NCI-H526 (cell line): ENCODE measurements around the gene POMT2.
"Not testable (repeated sequence)": the region's sequence is repeated elsewhere in the genome, so short reads cannot be mapped to it uniquely, and the experiment has no call there.

Experiments used
- DNase-seq, 2 experiments: peaks; one replicate each; lab custom pipeline; 2025; lab: John Stamatoyannopoulos, UW

Gene POMT2

DNA sequence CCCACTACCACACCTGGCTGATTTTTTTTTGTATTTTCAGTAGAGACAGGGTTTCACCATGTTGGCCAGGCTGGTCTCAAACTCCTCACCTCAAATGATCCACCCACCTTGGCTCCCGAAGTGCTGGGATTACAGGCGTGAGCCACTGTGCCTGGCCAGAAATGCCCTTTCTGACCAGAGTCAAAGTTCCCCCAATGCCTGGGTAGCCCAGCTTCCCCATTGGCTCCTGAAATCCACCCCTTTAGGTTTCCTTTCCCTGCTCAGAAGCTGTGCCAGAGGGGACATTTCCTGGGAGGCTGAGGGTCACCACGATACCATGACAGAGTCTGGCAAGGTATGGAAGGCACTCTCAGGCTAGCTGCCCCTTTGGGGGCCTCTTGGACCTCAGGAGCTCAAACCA lies 3.6 kb upstream of the POMT2 start:
- no peak for DNase-seq

DNA sequence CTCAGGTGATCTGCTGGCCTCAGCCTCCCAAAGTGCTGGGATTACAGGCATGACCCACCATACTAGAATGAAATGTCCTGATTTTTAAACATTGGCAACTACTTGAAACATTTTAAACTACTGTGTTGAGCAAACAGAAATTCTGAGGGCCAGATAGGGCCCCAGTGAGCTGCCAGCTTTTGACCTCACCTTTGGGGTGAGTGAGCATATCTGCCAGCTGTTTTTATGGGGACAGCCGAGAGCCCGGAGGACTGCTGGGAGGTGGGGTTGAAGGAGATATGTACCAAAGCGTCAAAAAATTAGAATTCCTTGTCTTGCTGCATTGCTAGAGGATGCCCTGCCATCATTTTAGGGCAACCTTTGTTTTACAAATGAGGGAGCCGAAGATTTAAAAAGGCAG lies 2.9 kb upstream of the POMT2 start:
- DNase-seq: no peak

DNA sequence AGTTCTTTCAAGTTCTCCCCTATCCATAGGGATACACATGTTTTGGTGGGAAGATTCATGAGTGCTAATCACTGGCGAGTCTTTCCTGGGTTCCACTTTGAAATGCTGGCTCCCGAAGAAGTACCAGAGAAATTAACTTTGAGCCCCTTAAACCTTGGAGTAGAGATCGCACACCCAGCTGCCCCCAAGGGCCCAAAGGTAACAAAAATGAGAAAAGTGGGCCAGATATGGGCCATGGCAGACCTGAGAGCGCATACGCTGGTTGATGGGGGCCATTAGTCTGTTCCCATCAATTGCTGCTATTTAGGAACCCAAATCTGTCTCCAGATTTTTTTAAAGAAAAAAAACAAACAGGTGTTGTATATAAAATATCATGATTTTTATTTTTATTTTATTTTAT lies 2.3 kb upstream of the POMT2 start:
- DNase-seq: no peak

DNA sequence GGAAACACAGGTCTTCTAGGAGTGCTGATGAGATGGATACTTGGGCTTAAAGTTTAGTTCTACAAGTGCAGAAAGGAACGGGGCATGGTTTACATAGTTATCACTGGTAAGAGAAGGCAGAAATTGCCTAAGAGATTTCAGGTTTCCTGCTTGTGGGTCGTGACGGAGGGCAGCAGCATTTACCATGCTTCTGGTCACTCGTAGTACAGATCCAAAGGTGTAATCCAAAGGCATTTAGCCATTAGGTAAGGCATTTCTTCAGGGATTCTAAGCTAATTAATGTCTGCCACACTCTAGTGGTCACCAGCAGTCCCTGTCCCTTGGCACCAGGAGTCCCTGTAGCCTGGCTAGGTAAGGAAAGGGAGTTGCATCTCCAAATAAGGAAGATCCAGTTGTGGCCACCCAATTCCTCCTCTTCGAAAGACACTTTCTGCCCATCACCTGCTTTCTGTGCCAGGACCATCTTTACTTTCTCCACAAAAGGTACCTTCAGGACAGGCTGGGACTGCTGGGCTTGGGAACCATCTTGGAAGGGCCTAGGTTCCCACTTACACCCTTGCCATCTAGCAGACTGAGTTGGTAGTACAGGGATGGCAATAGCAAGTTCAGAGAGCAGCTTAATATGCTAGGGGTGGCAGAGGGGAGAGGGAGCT lies 1.7 kb upstream of the POMT2 start:
- DNase-seq: no peak

DNA sequence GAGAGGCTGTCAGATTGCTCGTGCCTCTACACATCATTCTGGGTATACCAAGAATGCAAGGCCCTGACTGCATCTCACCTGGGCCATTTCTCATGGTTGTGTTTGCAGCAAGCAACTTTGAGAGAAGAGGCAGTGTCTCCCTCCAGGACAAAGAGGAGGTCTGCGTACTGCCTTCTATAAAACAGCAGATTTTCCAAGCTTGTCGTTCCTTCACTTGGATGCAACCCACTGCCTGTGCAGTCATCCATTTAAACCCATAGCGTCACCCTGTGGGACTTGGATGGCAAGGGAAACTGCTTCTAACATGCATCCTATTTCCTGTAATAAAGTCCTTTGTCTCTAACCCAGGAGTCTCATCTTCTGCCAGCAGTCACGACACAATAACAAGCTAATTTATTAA lies 1.3 kb downstream of the POMT2 start:
- peak in 1 of 2 experiments; percentile 21 for DNase-seq

DNA sequence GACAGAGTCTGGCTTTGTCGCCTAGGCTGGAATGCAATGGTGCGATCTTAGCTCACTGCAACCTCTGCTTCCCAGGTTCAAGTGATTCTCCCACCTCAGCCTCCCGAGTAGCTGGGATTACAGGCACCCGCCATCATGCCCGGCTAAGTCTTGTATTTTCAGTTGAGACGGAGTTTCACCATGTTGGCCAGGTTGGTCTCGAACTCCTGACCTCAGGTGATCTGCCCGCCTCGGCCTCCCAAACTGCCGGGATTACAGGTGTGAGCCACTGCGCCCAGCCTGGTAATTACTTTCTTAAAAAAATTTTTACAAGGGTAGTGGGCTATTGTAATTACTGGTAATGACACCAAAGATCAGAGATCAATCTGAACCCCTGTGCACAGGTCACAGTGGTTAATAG lies 1.9 kb downstream of the POMT2 start:
- DNase-seq: not testable (repeated sequence)

DNA sequence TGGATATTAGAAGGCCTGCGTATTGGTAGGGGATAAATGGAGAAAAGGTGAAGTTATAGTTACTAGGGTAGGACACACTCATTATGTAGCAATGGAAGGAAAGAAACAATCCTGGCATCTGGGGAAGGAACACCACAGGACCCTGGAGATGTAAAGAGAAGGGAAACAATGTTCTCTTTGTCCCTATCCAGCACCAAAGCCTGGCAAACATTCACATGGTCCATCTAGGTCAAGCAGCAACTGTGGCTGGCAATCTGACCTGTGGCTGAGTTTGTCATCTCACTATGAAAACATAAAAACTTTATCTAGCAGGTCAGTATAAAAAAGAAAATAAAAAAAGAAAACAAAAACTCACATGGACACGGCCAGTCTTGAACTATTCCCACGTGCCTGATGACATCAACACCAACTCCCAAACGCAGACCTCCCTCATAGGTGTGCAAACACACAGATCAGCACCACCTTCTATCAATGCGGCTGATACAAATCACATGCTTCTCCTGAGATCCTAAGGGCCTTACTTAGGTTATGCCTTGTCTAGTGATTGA lies 2.6 kb downstream of the POMT2 start:
- no peak for DNase-seq

DNA sequence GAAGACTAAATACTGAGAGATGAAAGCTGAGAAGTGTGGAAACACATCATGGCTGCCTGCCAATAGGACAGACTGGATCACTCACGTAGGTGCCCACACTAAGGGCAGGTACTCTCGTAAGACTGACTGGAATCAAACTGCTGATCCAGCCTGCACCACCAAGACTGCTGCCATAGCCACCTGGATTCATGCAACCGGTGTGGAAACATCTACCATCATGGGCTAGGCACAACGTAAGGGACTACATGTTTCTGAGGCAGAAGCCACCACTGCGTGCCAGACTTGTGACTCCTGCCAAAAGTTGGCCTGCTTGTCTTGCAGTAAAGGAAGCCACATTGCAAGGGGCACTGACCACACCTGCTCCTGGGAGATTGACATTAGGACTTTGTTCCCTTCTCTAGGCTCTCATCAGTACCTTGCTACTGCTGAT lies 3.8 kb downstream of the POMT2 start:
- DNase-seq: no peak

DNA sequence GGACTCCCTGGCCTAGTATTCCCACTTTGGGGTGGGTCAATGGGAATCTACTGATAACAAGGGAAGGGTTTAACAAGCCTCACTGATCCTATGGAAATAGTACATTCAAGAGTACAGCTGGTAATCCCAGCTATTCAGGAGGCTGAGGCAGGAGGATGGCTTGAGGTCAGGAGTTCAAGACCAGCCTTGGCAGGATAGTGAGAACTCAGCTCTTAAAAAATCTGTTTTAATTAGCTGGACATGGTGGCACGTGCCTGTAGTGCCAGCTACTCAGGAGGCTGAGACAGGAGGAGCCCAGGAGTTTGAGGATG lies 4.5 kb downstream of the POMT2 start:
- DNase-seq: no peak

DNA sequence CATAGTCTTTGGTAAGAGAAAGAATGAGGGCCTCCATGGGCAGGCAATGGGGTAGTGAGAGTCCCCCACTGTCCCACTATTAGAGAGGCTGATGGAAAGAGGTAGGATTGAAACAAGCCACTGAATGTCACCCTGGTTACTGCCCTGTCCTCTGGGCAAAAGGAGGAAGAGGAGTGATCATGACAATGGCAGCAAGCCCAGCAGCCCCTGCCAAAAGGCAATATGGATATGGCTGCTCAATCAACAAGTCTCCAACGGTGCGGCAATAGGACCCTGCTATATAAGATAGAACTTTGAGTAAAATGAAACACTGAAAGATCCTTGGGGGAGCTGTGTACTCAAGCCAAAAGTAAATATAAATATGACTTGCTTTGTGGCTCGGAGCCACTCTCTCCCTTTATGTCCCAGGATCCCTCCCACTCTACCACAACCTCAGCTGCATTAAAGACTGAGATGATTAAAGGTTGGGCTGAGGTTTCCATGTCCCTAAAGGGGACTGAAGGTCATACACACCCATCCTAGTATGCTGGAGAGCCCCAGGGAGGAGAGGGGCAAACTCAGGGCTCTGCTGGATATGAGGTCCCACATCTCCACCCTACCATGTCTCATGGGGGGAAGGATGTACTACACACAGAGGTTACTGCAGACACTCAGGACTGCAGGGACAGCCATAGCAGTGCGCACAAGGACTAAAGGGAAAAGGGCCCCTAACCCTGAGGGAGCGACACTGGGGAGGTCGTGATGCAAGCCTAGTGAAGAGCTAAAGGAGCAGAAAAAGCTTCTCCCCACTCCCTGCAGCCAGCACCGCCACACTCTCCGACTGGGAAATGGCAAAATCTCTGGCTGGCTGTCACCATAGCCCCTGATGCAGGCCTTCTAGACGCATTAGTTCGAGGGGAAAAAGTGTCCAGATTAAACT lies 5.9 kb downstream of the POMT2 start:
- no peak for DNase-seq

DNA sequence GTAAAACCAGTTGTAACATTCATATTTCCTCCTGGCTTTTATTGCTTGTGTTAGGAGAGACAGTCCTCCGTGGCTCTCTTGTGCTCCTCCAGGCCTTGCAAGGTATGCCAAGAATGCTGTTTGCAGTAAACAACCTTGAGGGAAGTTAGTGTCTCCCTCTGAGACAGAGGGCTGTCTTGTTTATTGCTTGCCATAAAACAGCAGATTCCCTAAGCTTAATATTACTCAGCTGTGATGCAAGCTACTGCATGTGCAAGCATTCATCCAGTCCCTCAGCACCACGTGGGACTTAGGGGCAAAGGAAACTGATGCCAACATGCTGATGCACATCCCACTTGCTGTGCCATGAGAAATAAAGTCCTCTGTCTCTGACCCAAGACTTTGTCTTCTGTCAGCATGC lies 6.6 kb downstream of the POMT2 start:
- DNase-seq: no peak

DNA sequence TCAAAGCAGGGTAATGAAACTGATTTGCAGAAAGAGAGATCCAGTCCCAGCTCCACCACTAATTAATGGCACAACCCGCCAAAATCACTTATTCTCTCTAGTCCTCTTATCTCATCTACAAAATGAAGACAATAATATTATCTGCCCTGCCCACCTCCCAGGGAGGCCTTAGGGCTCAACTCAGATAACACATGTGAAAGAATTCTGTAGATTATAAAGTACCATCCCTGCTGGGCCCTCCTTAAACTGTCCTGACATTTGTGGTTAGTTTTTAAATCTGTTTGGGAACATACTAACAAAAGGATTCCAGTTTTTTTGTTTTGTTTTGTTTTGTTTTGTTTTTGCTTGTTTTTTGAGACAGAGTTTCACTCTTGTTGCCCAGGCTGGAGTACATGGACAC lies 7.3 kb downstream of the POMT2 start:
- no peak for DNase-seq

DNA sequence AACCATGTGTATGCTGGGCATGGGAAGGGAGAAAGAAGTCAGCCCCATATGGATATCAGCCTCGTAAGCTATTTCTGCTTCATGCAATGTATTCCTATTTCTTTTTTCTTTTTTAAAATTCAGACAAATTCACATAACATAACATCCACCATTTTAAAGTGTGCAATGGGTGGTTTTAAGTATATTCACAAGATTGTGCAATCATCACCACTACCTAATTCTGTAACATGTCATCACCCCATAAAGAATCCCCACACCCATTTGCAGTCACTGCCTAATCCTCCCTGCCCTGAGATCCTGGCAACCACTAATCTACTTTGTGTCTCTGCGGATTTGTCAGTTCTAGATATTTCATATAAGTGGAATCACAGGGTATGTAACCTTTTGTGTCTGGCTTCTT lies 9.5 kb downstream of the POMT2 start:
- DNase-seq: no peak

DNA sequence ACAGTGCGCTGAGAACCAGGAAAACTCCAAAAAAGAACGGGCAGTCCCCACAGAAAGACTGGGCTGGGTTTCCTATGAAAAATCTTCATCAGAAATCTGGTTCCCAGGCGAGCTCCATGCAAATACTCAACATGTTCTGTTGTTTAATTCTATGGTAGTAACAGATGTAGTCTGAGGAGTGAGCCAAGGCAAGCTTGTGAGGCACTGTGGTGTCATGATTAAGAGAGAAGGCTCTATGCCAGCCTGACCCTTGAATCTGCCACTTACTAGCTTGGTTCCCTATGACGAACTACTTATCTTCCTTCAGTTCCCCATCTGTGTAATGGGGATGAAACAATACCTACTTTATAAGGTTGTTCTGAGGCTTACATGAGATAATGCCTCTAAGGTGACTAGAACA lies 10.7 kb downstream of the POMT2 start:
- no peak for DNase-seq

DNA sequence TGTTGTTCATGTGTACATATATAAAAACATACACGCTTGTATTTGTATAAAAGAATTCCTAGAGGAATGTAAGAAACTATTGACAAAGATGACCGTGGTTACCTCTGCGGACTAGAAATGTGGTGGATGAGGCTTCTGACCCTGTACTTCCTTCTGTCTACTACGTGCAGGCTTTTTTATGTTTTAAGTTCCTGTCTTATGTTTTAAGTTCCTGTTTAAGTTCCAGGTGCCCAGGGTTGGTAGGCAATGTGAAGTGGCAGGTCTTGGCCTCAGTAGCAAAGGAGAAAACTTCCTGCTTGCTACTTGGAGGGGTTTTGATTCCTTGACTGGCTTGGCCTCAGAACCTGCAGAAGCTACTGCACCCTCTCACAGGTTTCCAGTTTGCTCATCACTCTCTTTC lies 11.6 kb downstream of the POMT2 start:
- no peak for DNase-seq

DNA sequence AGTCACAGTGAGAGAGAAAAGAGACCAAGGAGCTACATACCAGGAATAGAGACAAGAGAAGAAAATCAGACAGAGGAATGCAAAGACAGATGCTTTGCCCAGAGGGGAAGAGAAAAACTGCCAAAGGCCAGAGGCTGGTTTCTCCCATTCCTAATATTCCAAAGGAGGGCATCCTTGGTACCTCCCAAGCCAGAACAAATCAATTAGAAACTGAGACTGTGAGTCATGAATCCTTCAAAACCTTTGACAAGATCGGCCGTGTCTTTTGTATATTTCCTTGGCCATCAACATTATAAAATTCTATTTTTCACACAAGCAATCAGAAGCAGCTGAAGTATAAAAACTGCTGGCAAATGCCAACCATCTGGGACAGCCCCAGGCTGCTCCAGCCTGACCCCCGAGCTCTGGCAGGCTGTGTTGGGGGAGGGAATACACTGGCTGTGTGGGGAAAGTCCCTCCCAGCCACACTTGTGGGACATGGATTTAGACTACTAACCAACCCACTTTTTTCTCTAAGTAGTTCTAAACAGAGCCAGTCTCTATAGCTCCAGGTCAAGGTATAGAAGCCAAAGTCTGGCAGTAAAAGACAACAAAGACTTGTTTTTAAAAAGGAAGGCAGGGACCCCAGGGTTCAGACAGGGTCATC lies 13.7 kb downstream of the POMT2 start:
- DNase-seq: no peak

DNA sequence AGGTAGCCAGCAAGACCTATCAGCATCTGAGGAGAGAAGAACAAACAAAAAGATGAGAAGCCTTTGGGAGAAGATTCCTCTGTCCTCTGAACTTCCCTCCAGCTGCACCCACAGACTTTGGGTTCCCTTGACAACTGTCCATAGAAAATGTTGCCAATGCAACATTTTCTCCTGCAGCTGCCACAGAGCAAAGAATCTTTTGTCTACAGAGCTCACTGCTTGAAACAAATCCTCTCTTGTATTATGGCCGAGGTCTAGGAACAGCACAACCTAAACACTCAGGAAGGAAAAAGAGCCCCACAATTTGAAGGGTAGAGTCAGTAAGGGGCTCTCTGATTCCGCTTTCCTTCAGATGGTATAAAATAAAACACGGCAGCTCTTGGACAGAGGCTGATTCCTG lies 14.3 kb downstream of the POMT2 start:
- DNase-seq: no peak

DNA sequence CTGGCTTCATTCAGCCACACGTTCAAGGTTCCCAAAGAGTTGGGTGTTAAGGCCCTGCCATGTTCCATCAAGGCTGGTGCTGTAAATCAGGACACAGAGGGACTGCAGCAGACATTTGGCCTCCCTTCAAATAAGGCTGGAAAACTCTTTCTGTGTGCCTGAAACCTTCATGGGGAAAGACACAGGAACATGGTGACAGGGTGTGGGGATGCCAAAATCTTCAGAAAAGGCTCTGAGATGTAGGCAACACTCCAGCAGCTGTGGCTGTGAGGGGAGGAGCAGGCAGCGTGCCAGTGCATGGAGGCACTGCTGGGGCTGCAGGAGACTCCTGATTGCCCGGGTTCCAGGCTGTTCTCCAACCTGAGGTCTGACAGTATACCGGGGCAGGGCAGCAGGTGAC lies 15.0 kb downstream of the POMT2 start:
- DNase-seq: no peak

DNA sequence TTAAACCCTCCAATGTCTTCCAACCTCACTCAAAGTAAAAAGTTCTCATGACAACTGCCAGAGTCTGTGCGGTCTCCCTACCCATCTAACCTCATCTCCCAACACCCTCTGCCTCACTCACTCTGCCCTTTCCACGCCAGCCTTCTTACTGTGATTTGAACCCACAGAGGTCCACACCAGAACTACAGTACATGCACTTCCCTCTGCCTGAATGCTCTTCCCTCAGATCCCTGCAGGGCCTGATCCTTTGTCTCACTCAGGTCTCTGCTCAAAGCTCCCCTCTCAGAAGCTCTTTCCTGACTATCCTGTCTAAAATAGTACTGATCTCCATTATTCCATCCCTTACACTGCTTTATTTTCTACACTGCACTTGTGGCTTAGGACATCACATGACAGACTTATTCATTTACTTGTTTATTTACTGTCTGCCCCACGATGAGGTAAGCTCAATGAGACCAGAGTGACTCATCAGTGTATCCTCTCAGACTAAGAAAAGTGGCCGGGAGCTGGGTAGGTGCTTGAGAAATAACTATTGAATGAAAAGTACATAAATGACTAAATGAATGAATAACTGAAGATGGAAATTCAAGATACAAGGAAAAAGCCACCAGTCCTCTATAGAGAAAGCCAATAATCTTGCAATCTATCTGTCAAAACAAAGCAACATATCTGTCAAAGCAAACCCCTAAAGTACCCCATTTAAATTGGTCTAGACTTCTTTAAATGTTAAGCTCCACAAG lies 17.1 kb downstream of the POMT2 start:
- DNase-seq: no peak

DNA sequence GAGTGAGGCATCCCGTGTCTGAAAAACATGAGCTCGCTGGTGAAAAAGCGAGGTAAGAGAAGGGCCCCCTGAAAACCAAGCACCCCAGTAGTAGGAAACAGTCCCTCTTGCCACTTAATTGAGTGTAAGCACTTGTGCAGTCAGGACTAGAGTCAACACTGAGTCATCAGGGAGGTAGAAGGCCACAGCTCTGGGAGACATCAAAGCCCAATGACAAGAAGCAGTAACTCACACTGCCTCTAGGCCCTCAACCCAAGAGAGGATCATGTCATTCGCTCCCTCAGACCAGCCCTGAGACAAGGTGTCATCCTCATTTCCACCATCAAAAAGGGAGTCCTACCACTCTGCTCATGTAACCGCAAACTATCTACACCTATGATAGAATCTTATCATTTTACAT lies 17.8 kb downstream of the POMT2 start:
- no peak for DNase-seq

DNA sequence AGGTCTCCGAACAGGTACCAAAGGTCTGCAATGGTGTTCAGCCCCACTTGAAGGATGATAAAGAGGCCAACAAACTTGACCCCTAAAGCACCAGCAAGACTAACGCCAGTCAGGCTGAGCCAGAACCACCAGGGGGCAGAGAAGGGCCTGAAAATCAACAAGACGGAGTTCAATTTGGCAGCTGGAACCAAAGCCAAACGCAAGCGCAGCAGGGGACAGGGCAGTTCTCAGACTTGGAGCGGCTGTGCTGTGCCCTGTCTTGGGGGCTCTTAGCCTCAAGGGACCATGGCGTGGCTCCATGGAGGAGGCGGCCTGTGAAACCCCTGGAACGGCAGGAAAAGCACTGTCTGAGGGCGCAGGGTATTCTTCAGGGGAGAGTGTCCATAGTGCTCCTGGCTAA lies 19.6 kb downstream of the POMT2 start:
- peak; percentile 39 to 80 for DNase-seq

DNA sequence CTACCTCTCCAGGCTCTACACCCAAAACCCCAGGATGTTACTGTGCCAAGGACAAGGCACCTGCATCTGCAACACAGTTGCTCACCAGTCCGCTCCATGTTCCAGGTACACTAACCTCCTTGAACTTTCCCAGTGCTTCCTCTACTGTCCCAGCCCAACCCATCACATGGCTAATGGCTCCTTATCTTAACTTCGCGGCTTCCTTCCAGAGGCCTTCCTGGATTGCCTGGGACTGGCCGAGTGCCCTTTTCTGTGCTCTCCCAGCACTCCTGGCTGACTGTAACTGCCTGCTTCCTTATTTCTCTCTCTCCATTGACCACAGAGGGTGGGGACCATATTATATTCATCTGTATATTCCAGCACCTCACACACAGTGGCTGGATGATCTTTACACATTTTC lies 20.9 kb downstream of the POMT2 start:
- DNase-seq: no peak
